K562 (cell line): Measurements from ENCODE around the gene ENPP5. TPM values are rescaled to one million over a fixed set of nuclear protein-coding genes. Genes with fewer than 3 reads are reported as not detected.

Experiments
- ATAC-seq: fragments of 200-7000 bp; cut with Tn5 transposase; 3 replicates; pipeline ENCODE4 v1.9.1; 2020; ENCODE audit warnings: moderate library complexity
- BruUV-seq: library from RNA; stranded (reverse); fragments of 400-500 nt; replicated peaks from 2 replicates; lab custom pipeline; 2021; lab: Mats Ljungman, UMichigan
- CTCF ChIA-PET: fragments of 300-600 bp; formaldehyde crosslinking; extraction: SDS; loops from one replicate; lab custom pipeline; 2021; ENCODE audit warnings: low intra/inter-chr PET ratio; lab: Yijun Ruan, JAX
- POLR2A ChIA-PET: fragments of 300-600, 350-650 bp; sonication (Branson Sonifier 250); formaldehyde crosslinking; extraction: SDS; loops from one replicate; lab custom pipeline; 2021; ENCODE audit warnings: antibody characterized with exemption, inconsistent platforms; lab: Yijun Ruan, JAX
- DNase-seq, 4 experiments: peaks; one replicate each; pipeline versions ENCODE4 v3.0.0 to v3.0.0-alpha.2; 2011 to 2018; ENCODE audit warnings: low spot score in 3 of 4, mixed read lengths in 3 of 4; ENCODE audit errors: extremely low read depth in 1 of 4
- FAIRE-seq: peaks from 2 replicates; lab custom pipeline; 2011; peaks lifted over from hg19 to GRCh38; lab: Jason Lieb, UNC
- H2AFZ ChIP-seq: 2 replicates; pipeline ENCODE4 v1.6.0; 2011; ENCODE audit warnings: low read depth, low read length, control low read depth, inconsistent platforms
- H3K27ac ChIP-seq: fragments of 200-600 bp; 3 replicates; pipeline ENCODE4 v1.8.0; 2011; ENCODE audit warnings: low read depth, mild to moderate bottlenecking, control low read depth, inconsistent platforms, low read length, moderate library complexity, mixed read lengths; ENCODE audit errors: extremely low read depth
- H3K27me3 ChIP-seq, 2 experiments: fragments of 300-600 bp in 1 of 2; 2 replicates in 1 of 2; 3 replicates in 1 of 2; pipeline versions ENCODE4 v1.6.0 to v1.8.0; 2011; ENCODE audit warnings: inconsistent platforms in 2 of 2, low read length in 2 of 2, mild to moderate bottlenecking in 1 of 2, mixed read lengths in 1 of 2, moderate library complexity in 1 of 2; ENCODE audit not compliant: control insufficient read depth in 2 of 2, insufficient read depth in 2 of 2
- H3K36me3 ChIP-seq: fragments of 300-600 bp; 3 replicates; pipeline ENCODE4 v1.8.0; 2011; ENCODE audit warnings: mild to moderate bottlenecking, low read length, inconsistent platforms; ENCODE audit not compliant: control insufficient read depth, insufficient read depth
- H3K4me1 ChIP-seq, 2 experiments: fragments of 200-600 bp in 1 of 2; replicated peaks in 1 of 2; 2 replicates in 1 of 2; 3 replicates in 1 of 2; pipeline versions ENCODE4 v1.5.1 to v1.8.0; 2011; ENCODE audit warnings: inconsistent platforms in 2 of 2, low read length in 2 of 2, mild to moderate bottlenecking in 1 of 2, mixed read lengths in 1 of 2, moderate library complexity in 1 of 2; ENCODE audit not compliant: control insufficient read depth in 2 of 2, insufficient read depth in 2 of 2
- H3K4me2 ChIP-seq: 2 replicates; pipeline ENCODE4 v1.6.1; 2011; ENCODE audit warnings: low read length, control low read depth, inconsistent platforms, mixed read lengths; ENCODE audit not compliant: insufficient read depth
- H3K4me3 ChIP-seq: fragments of 200-600 bp; sonication (generic), shearing (Covaris generic); 2 replicates; pipeline ENCODE4 v1.5.1; 2016; ENCODE audit warnings: control low read depth, inconsistent platforms
- H3K79me2 ChIP-seq: fragments of 200-600 bp; 3 replicates; pipeline ENCODE4 v1.8.0; 2011; ENCODE audit warnings: low read length, inconsistent platforms; ENCODE audit not compliant: control insufficient read depth, insufficient read depth
- H3K9ac ChIP-seq, 2 experiments: 2 replicates each; pipeline versions ENCODE4 v1.6.0 to v1.6.1; 2011; ENCODE audit warnings: low read depth in 2 of 2, low read length in 2 of 2, control low read depth in 1 of 2, inconsistent platforms in 1 of 2, mild to moderate bottlenecking in 1 of 2, mixed read lengths in 1 of 2; ENCODE audit not compliant: insufficient read depth in 1 of 2
- H3K9me1 ChIP-seq: one replicate; pipeline ENCODE4 v1.6.0; 2011; ENCODE audit warnings: inconsistent platforms, mild to moderate bottlenecking, low read length, moderate library complexity; ENCODE audit not compliant: control insufficient read depth, insufficient read depth
- H3K9me3 ChIP-seq: replicated peaks from 2 replicates; pipeline ENCODE4 v1.5.1; 2011; ENCODE audit warnings: low read depth, low read length, inconsistent platforms; ENCODE audit not compliant: control insufficient read depth, insufficient read depth
- H4K20me1 ChIP-seq: replicated peaks from 2 replicates; pipeline ENCODE4 v1.6.1; 2011; ENCODE audit warnings: low read length, inconsistent platforms, mixed read lengths; ENCODE audit not compliant: control insufficient read depth, insufficient read depth
- KLF1 ChIP-seq: fragments of 450-650 bp; IDR thresholded peaks from 2 replicates; pipeline ENCODE4 v1.6.1; 2016; ENCODE audit warnings: missing genetic modification characterization, missing compliant biosample characterization
- TRIM25 ChIP-seq: fragments of 450-650 bp; IDR thresholded peaks from 2 replicates; pipeline ENCODE4 v1.7.0; 2016; ENCODE audit warnings: borderline replicate concordance
- ZBTB1 ChIP-seq: sonication (generic); formaldehyde crosslinking; IDR thresholded peaks from 2 replicates; pipeline ENCODE4 v1.8.1; 2023; ENCODE audit warnings: missing genetic modification reagents, low read depth, mild to moderate bottlenecking, borderline replicate concordance
- ZFX ChIP-seq: sonication (generic); formaldehyde crosslinking; IDR thresholded peaks from 2 replicates; pipeline ENCODE4 v1.8.0; 2022; ENCODE audit warnings: mild to moderate bottlenecking, missing genetic modification reagents, moderate library complexity
- WGBS: fragments of 100-300 bp; shearing (Covaris generic); methylation state at CpG from one replicate; pipeline ENCODE4 v1.1.6; 2016; ENCODE audit warnings: low coverage, mixed read lengths; ENCODE audit not compliant: insufficient coverage; ENCODE audit errors: missing lambda C conversion rate; 5-methylcytosine and 5-hydroxymethylcytosine counted together
- in situ Hi-C: fragments of 300-500 bp; cut with MboI; formaldehyde crosslinking; loops from 4 replicates; pipeline ENCODE4 v1.15.0; 2018; ENCODE audit warnings: inconsistent platforms, mixed read lengths
- intact Hi-C: fragments of 100-400 bp; cut with micrococcal nuclease; formaldehyde crosslinking; loops from 2 replicates; pipeline ENCODE4 v1.14.2; 2022
- polyA plus RNA-seq, 8 experiments: library from polyadenylated mRNA; depleted of rRNA in 4 of 8; stranded (reverse) in 5 of 8; unstranded in 3 of 8; fragments of >200 nt; fragmentation: Nextera tagmentation in 2 of 8; fragmentation: Illumina TruSeq in 1 of 8; extraction: Ambion mirVana in 2 of 8; extraction: Trizol in 1 of 8; gene quantifications; 2 replicates each; pipeline versions ENCODE4 v1.2.1 to v1.2.3, GENCODE V29; 2011 to 2014; ENCODE audit warnings: inconsistent platforms in 1 of 8, missing spikeins in 1 of 8
- total RNA-seq, 7 experiments: library from RNA; depleted of rRNA in 6 of 7; stranded (reverse); fragments of >200 nt in 6 of 7; fragmentation: Illumina TruSeq in 2 of 7; extraction: Trizol in 2 of 7; gene quantifications; 2 replicates each; pipeline versions ENCODE4 v1.2.1 to v1.2.3, GENCODE V29; 2011 to 2021; ENCODE audit warnings: low replicate concordance in 1 of 7

The ENPP5 gene
- total and polyA plus RNA-seq, 9 of the 15 experiments (the other 6 are each of a cell fraction or from before 2014, with no cell fraction given), result not detected

GRCh38 chr6:46207174-46207573 is 36.4 kb upstream of the ENPP5 start:
- DNase-seq (no peak), FAIRE-seq (no peak), ATAC-seq (no peak)
- no peak for TF ChIP-seq TRIM25
- no peak for TF ChIP-seq ZBTB1
- no peak for TF ChIP-seq ZFX (CRISPR knock-in tag)
- TF ChIP-seq KLF1 (tag), result no peak
- no peaks in the 10 kb centered on the region for H3K4me1 ChIP-seq
- intact Hi-C loops, result no loop called here
- no peaks in the 10 kb centered on the region for H3K27me3 ChIP-seq
- ChIA-PET CTCF (no interaction called here), POLR2A (interaction anchor here (0.7 kb wide), 1 partner anchor 589 kb away, joined by 4 read pairs; no protein-coding TSS in a partner anchor)
- no peak overlapping the region for H3K27ac ChIP-seq
- no peak overlapping the region for H3K4me2 ChIP-seq
- H4K20me1 ChIP-seq, result no peaks in the 10 kb centered on the region
- BruUV-seq, result no TSS peak
- H2AFZ ChIP-seq, result no peak overlapping the region
- in situ Hi-C loops, result no loop called here
- H3K4me3 ChIP-seq, result no peak overlapping the region
- H3K9me1 ChIP-seq, result no peaks in the 10 kb centered on the region
- WGBS, result 0% methylated on average over 3 of the region's 3 CpGs
- H3K79me2 ChIP-seq, result no peaks in the 10 kb centered on the region
- no peaks in the 10 kb centered on the region for H3K9me3 ChIP-seq
- H3K9ac ChIP-seq, result no peak overlapping the region
- H3K36me3 ChIP-seq, result no peaks in the 10 kb centered on the region
